K562 (cell line): ENCODE data around the gene TEPSIN. TPM values are rescaled to one million over a fixed set of nuclear protein-coding genes. Genes with fewer than 3 reads are reported as not detected.

Experiments used
- ATAC-seq: fragments of 200-7000 bp; cut with Tn5 transposase; 3 replicates; pipeline ENCODE4 v1.9.1; 2020; ENCODE audit warnings: moderate library complexity
- BruUV-seq: library from RNA; stranded (reverse); fragments of 400-500 nt; replicated peaks from 2 replicates; lab custom pipeline; 2021; lab: Mats Ljungman, UMichigan
- CTCF ChIA-PET: fragments of 300-600 bp; formaldehyde crosslinking; extraction: SDS; loops from one replicate; lab custom pipeline; 2021; ENCODE audit warnings: low intra/inter-chr PET ratio; lab: Yijun Ruan, JAX
- POLR2A ChIA-PET: fragments of 300-600, 350-650 bp; sonication (Branson Sonifier 250); formaldehyde crosslinking; extraction: SDS; loops from one replicate; lab custom pipeline; 2021; ENCODE audit warnings: antibody characterized with exemption, inconsistent platforms; lab: Yijun Ruan, JAX
- DNase-seq, 4 experiments: peaks; one replicate each; pipeline versions ENCODE4 v3.0.0 to v3.0.0-alpha.2; 2011 to 2018; ENCODE audit warnings: low spot score in 3 of 4, mixed read lengths in 3 of 4; ENCODE audit errors: extremely low read depth in 1 of 4
- FAIRE-seq: peaks from 2 replicates; lab custom pipeline; 2011; peaks lifted over from hg19 to GRCh38; lab: Jason Lieb, UNC
- H2AFZ ChIP-seq: 2 replicates; pipeline ENCODE4 v1.6.0; 2011; ENCODE audit warnings: low read depth, low read length, control low read depth, inconsistent platforms
- H3K27ac ChIP-seq: fragments of 200-600 bp; 3 replicates; pipeline ENCODE4 v1.8.0; 2011; ENCODE audit warnings: low read depth, mild to moderate bottlenecking, control low read depth, inconsistent platforms, low read length, moderate library complexity, mixed read lengths; ENCODE audit errors: extremely low read depth
- H3K27me3 ChIP-seq, 2 experiments: fragments of 300-600 bp in 1 of 2; 2 replicates in 1 of 2; 3 replicates in 1 of 2; pipeline versions ENCODE4 v1.6.0 to v1.8.0; 2011; ENCODE audit warnings: inconsistent platforms in 2 of 2, low read length in 2 of 2, mild to moderate bottlenecking in 1 of 2, mixed read lengths in 1 of 2, moderate library complexity in 1 of 2; ENCODE audit not compliant: control insufficient read depth in 2 of 2, insufficient read depth in 2 of 2
- H3K36me3 ChIP-seq: fragments of 300-600 bp; 3 replicates; pipeline ENCODE4 v1.8.0; 2011; ENCODE audit warnings: mild to moderate bottlenecking, low read length, inconsistent platforms; ENCODE audit not compliant: control insufficient read depth, insufficient read depth
- H3K4me1 ChIP-seq, 2 experiments: fragments of 200-600 bp in 1 of 2; replicated peaks in 1 of 2; 2 replicates in 1 of 2; 3 replicates in 1 of 2; pipeline versions ENCODE4 v1.5.1 to v1.8.0; 2011; ENCODE audit warnings: inconsistent platforms in 2 of 2, low read length in 2 of 2, mild to moderate bottlenecking in 1 of 2, mixed read lengths in 1 of 2, moderate library complexity in 1 of 2; ENCODE audit not compliant: control insufficient read depth in 2 of 2, insufficient read depth in 2 of 2
- H3K4me2 ChIP-seq: 2 replicates; pipeline ENCODE4 v1.6.1; 2011; ENCODE audit warnings: low read length, control low read depth, inconsistent platforms, mixed read lengths; ENCODE audit not compliant: insufficient read depth
- H3K4me3 ChIP-seq: fragments of 200-600 bp; sonication (generic), shearing (Covaris generic); 2 replicates; pipeline ENCODE4 v1.5.1; 2016; ENCODE audit warnings: control low read depth, inconsistent platforms
- H3K79me2 ChIP-seq: fragments of 200-600 bp; 3 replicates; pipeline ENCODE4 v1.8.0; 2011; ENCODE audit warnings: low read length, inconsistent platforms; ENCODE audit not compliant: control insufficient read depth, insufficient read depth
- H3K9ac ChIP-seq, 2 experiments: 2 replicates each; pipeline versions ENCODE4 v1.6.0 to v1.6.1; 2011; ENCODE audit warnings: low read depth in 2 of 2, low read length in 2 of 2, control low read depth in 1 of 2, inconsistent platforms in 1 of 2, mild to moderate bottlenecking in 1 of 2, mixed read lengths in 1 of 2; ENCODE audit not compliant: insufficient read depth in 1 of 2
- H3K9me1 ChIP-seq: one replicate; pipeline ENCODE4 v1.6.0; 2011; ENCODE audit warnings: inconsistent platforms, mild to moderate bottlenecking, low read length, moderate library complexity; ENCODE audit not compliant: control insufficient read depth, insufficient read depth
- H3K9me3 ChIP-seq: replicated peaks from 2 replicates; pipeline ENCODE4 v1.5.1; 2011; ENCODE audit warnings: low read depth, low read length, inconsistent platforms; ENCODE audit not compliant: control insufficient read depth, insufficient read depth
- H4K20me1 ChIP-seq: replicated peaks from 2 replicates; pipeline ENCODE4 v1.6.1; 2011; ENCODE audit warnings: low read length, inconsistent platforms, mixed read lengths; ENCODE audit not compliant: control insufficient read depth, insufficient read depth
- MAX ChIP-seq: sonication (generic); formaldehyde crosslinking; IDR thresholded peaks from 2 replicates; pipeline ENCODE4 v1.9.0; 2022; ENCODE audit warnings: mild to moderate bottlenecking, missing genetic modification reagents
- MXI1 ChIP-seq: IDR thresholded peaks from 2 replicates; pipeline ENCODE4 v1.6.1; 2011; ENCODE audit warnings: low read depth, mild to moderate bottlenecking, improper control_type of control experiment, low read length
- SPI1 ChIP-seq: IDR thresholded peaks from 2 replicates; pipeline ENCODE4 v1.6.1; 2011; ENCODE audit warnings: low read depth, low read length, control low read depth, borderline replicate concordance
- TSC22D4 ChIP-seq: fragments of 450-650 bp; IDR thresholded peaks from 2 replicates; pipeline ENCODE4 v1.6.1; 2016; ENCODE audit warnings: missing genetic modification characterization, missing biosample characterization, control low read depth
- XRCC4 ChIP-seq: IDR thresholded peaks from one replicate; pipeline ENCODE4 v1.6.1; 2011; ENCODE audit not compliant: insufficient read depth, insufficient read length; ENCODE audit errors: extremely low read depth
- ZFP30 ChIP-seq: fragments of 250-450 bp; sonication (Bioruptor Pico); IDR thresholded peaks from 2 replicates; pipeline ENCODE4 v1.8.0; 2022; ENCODE audit warnings: moderate library complexity, mild to moderate bottlenecking, inconsistent platforms, borderline replicate concordance
- ZNF175 ChIP-seq: fragments of 200-800 bp; sonication (Bioruptor generic); IDR thresholded peaks from 2 replicates; pipeline ENCODE4 v1.6.1; 2016; ENCODE audit warnings: low read depth, mild to moderate bottlenecking, missing genetic modification characterization, missing compliant biosample characterization
- WGBS: fragments of 100-300 bp; shearing (Covaris generic); methylation state at CpG from one replicate; pipeline ENCODE4 v1.1.6; 2016; ENCODE audit warnings: low coverage, mixed read lengths; ENCODE audit not compliant: insufficient coverage; ENCODE audit errors: missing lambda C conversion rate; 5-methylcytosine and 5-hydroxymethylcytosine counted together
- in situ Hi-C: fragments of 300-500 bp; cut with MboI; formaldehyde crosslinking; loops from 4 replicates; pipeline ENCODE4 v1.15.0; 2018; ENCODE audit warnings: inconsistent platforms, mixed read lengths
- intact Hi-C: fragments of 100-400 bp; cut with micrococcal nuclease; formaldehyde crosslinking; loops from 2 replicates; pipeline ENCODE4 v1.14.2; 2022
- polyA plus RNA-seq, 8 experiments: library from polyadenylated mRNA; depleted of rRNA in 4 of 8; stranded (reverse) in 5 of 8; unstranded in 3 of 8; fragments of >200 nt; fragmentation: Nextera tagmentation in 2 of 8; fragmentation: Illumina TruSeq in 1 of 8; extraction: Ambion mirVana in 2 of 8; extraction: Trizol in 1 of 8; gene quantifications; 2 replicates each; pipeline versions ENCODE4 v1.2.1 to v1.2.3, GENCODE V29; 2011 to 2014; ENCODE audit warnings: inconsistent platforms in 1 of 8, missing spikeins in 1 of 8
- total RNA-seq, 7 experiments: library from RNA; depleted of rRNA in 6 of 7; stranded (reverse); fragments of >200 nt in 6 of 7; fragmentation: Illumina TruSeq in 2 of 7; extraction: Trizol in 2 of 7; gene quantifications; 2 replicates each; pipeline versions ENCODE4 v1.2.1 to v1.2.3, GENCODE V29; 2011 to 2021; ENCODE audit warnings: low replicate concordance in 1 of 7
- TF ChIP-seq, protein P1 (sequence below): sonication (generic); formaldehyde crosslinking; IDR thresholded peaks from 2 replicates; pipeline ENCODE4 v1.8.1; 2023; ENCODE audit warnings: mild to moderate bottlenecking, missing genetic modification reagents
- TF ChIP-seq, protein P2 (sequence below), 2 experiments: fragments of 150-350 bp in 1 of 2; IDR thresholded peaks; 2 replicates each; pipeline ENCODE4 v1.6.1; 2012 to 2016; ENCODE audit warnings: low read depth in 2 of 2, low read length in 2 of 2, mild to moderate bottlenecking in 1 of 2, moderate library complexity in 1 of 2

Gene TEPSIN
- total and polyA plus RNA-seq, 9 of the 15 experiments (the other 6 are each of a cell fraction or from before 2014, with no cell fraction given), result 0.80 to 29.8 (median 5.3) TPM

DNA sequence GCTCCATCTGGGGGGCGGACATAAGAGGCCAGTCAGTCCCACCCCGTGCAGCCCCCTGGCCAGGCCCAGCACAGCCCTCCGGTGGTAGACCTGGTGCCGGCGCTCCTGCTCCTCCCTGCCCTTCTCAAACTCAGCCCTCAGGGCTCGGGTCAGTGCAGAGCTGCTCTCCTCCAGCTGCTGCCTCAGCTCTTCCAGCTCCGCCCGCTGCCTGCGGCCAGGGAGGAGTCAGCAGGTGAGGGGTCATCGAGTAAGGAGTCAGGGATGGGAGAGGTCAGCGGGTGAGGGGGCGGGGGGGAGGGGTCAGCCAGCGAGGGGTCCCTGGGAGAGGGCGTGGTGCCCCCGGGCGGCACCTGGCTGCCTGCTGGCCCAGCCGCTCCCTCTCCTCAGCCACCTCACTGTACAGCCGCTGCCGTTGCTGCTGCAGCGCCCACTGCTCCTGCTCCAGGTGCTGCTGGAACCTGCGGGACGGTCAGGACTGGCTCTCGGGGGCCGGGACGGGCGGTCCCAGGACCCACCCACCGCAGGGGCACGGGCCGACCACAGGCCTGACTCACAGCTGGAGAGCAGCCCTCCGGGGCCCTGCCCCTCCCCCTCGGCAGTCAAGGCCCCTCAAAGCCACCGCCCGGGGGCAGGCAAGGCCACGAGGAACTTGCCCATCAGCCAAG is 46.3 kb downstream of the TEPSIN start:
- BruUV-seq, result no TSS peak
- Histone ChIP-seq H4K20me1 (no peaks in the 10 kb centered on the region), H3K27me3 (no peaks in the 10 kb centered on the region), H3K4me1 (peaks cover 10 to 76% of the 10 kb centered on the region in 2 experiments), H3K27ac (no peak overlapping the region), H3K9me1 (no peaks in the 10 kb centered on the region), H3K79me2 (no peaks in the 10 kb centered on the region), H2AFZ (no peak overlapping the region), H3K36me3 (peaks cover 2% of the 10 kb centered on the region; the same call in 1 of the 3 replicates), H3K4me3 (no peak overlapping the region), H3K4me2 (no peak overlapping the region), H3K9ac (no peak overlapping the region; a peak in 1 of 4 replicates), H3K9me3 (no peaks in the 10 kb centered on the region)
- intact Hi-C loops (no loop called here), in situ Hi-C loops (no loop called here)
- ChIA-PET POLR2A (no interaction called here), CTCF (no interaction called here)
- 82% methylated on average over 15 of the region's 34 CpGs for WGBS
- FAIRE-seq, result no peak
- TF ChIP-seq, protein P1, sequence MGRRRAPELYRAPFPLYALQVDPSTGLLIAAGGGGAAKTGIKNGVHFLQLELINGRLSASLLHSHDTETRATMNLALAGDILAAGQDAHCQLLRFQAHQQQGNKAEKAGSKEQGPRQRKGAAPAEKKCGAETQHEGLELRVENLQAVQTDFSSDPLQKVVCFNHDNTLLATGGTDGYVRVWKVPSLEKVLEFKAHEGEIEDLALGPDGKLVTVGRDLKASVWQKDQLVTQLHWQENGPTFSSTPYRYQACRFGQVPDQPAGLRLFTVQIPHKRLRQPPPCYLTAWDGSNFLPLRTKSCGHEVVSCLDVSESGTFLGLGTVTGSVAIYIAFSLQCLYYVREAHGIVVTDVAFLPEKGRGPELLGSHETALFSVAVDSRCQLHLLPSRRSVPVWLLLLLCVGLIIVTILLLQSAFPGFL, result no peak
- TF ChIP-seq MAX (no peak), ZNF175 (CRISPR knock-in tag) (no peak), TSC22D4 (tag) (no peak), SPI1 (no peak), ZFP30 (CRISPR knock-in tag) (no peak), XRCC4 (no peak), MXI1 (no peak)
- TF ChIP-seq, protein P2, sequence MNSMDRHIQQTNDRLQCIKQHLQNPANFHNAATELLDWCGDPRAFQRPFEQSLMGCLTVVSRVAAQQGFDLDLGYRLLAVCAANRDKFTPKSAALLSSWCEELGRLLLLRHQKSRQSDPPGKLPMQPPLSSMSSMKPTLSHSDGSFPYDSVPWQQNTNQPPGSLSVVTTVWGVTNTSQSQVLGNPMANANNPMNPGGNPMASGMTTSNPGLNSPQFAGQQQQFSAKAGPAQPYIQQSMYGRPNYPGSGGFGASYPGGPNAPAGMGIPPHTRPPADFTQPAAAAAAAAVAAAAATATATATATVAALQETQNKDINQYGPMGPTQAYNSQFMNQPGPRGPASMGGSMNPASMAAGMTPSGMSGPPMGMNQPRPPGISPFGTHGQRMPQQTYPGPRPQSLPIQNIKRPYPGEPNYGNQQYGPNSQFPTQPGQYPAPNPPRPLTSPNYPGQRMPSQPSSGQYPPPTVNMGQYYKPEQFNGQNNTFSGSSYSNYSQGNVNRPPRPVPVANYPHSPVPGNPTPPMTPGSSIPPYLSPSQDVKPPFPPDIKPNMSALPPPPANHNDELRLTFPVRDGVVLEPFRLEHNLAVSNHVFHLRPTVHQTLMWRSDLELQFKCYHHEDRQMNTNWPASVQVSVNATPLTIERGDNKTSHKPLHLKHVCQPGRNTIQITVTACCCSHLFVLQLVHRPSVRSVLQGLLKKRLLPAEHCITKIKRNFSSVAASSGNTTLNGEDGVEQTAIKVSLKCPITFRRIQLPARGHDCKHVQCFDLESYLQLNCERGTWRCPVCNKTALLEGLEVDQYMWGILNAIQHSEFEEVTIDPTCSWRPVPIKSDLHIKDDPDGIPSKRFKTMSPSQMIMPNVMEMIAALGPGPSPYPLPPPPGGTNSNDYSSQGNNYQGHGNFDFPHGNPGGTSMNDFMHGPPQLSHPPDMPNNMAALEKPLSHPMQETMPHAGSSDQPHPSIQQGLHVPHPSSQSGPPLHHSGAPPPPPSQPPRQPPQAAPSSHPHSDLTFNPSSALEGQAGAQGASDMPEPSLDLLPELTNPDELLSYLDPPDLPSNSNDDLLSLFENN (IDR thresholded peaks at IDR 0.05; ENCODE audit: low read depth in 2 of 2, low read length in 2 of 2), result no peak
- ATAC-seq, result no peak
- DNase-seq, result no peak
